Measurements from ENCODE around the gene VSTM4. TPM values are rescaled to one million over a fixed set of nuclear protein-coding genes. Genes with fewer than 3 reads are reported as not detected.

The VSTM4 gene
- total RNA-seq, 2 experiments from 2014 or later, result 0.10 TPM

GRCh38 chr10:49040601-49041000 is 74.7 kb downstream of the VSTM4 start:
- H3K27ac Mint-ChIP-seq, result no peak overlapping the region
- ChIA-PET CTCF (no interaction called here), POLR2A (no interaction called here)
- no peak for DNase-seq
- H3K4me3 Mint-ChIP-seq, result no peak overlapping the region
- no peaks in the 10 kb centered on the region for H3K36me3 Mint-ChIP-seq (ENCODE audit: low read depth)
- peaks cover under 1% of the 10 kb centered on the region for H3K4me1 Mint-ChIP-seq
- no peaks in the 10 kb centered on the region for H3K9me3 Mint-ChIP-seq
- H3K27me3 Mint-ChIP-seq, result peaks cover 23% of the 10 kb centered on the region

- ChIA-PET POLR2A (no interaction called here), CTCF (no interaction called here)
- no peaks in the 10 kb centered on the region for H3K36me3 Mint-ChIP-seq (ENCODE audit: low read depth)
- H3K4me1 Mint-ChIP-seq, result no peaks in the 10 kb centered on the region
- H3K4me3 Mint-ChIP-seq, result no peak overlapping the region
- H3K9me3 Mint-ChIP-seq, result no peaks in the 10 kb centered on the region
- no peak overlapping the region for H3K27ac Mint-ChIP-seq
- peaks cover 16% of the 10 kb centered on the region for H3K27me3 Mint-ChIP-seq
- DNase-seq, result no peak
These were observed 75.9 kb downstream of the VSTM4 start for GRCh38 chr10:49039409-49039808.

DNA sequence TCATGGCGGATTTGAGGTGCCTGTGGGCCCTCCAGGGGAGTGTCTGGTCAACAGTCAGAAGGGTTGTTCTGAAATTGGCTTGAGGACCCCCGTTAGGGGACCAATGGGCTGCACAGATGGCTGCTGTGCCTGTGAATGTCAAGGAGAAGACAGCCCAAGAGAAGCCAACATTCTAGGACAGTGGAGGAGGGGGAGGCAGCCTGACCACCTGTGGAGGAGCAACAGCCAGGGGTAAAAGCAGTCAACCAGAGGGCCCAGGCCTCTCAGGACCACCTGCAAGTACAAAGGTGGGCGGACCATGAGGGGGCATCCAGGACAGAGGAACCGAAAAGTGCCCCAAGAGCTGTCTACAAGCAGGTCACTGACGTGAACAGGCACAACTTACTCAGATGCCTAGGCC is 76.6 kb downstream of the VSTM4 start:
- H3K27ac Mint-ChIP-seq, result no peak overlapping the region
- ChIA-PET CTCF (no interaction called here), POLR2A (no interaction called here)
- DNase-seq, result no peak
- H3K36me3 Mint-ChIP-seq (ENCODE audit: low read depth), result no peaks in the 10 kb centered on the region
- H3K4me1 Mint-ChIP-seq, result no peaks in the 10 kb centered on the region
- H3K4me3 Mint-ChIP-seq, result no peak overlapping the region
- peaks cover 9% of the 10 kb centered on the region for H3K27me3 Mint-ChIP-seq
- no peaks in the 10 kb centered on the region for H3K9me3 Mint-ChIP-seq

GRCh38 chr10:49037187-49037586 is 78.1 kb downstream of the VSTM4 start:
- Mint-ChIP-seq H3K27me3 (no peaks in the 10 kb centered on the region), H3K36me3 (ENCODE audit: low read depth) (no peaks in the 10 kb centered on the region), H3K4me3 (no peak overlapping the region), H3K9me3 (no peaks in the 10 kb centered on the region), H3K27ac (no peak overlapping the region), H3K4me1 (no peaks in the 10 kb centered on the region)
- no peak for DNase-seq
- ChIA-PET CTCF (no interaction called here), POLR2A (no interaction called here)

DNA sequence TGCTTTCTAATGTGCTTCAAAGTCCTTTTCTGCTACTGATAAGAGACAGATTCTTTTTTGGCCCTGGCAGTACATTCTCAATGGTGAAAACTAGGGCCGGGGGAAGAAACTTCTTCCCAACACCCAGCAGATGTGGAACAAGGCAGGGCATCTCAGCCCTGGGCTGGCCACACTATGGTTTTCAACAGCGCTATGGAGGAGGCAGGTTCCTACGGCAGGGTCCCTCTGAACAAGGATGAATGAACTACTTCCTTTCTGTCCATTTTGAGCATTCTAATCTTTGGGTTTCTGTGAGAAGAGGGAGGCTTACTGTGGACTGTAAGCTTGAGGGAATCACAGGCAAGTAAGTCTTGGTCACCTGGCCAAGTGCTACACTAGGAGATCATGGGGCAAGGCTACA is 78.7 kb downstream of the VSTM4 start:
- Mint-ChIP-seq H3K27ac (no peak overlapping the region), H3K9me3 (no peaks in the 10 kb centered on the region), H3K36me3 (ENCODE audit: low read depth) (no peaks in the 10 kb centered on the region), H3K4me1 (no peaks in the 10 kb centered on the region), H3K4me3 (no peak overlapping the region), H3K27me3 (no peaks in the 10 kb centered on the region)
- ChIA-PET CTCF (no interaction called here), POLR2A (no interaction called here)
- no peak for DNase-seq

DNA sequence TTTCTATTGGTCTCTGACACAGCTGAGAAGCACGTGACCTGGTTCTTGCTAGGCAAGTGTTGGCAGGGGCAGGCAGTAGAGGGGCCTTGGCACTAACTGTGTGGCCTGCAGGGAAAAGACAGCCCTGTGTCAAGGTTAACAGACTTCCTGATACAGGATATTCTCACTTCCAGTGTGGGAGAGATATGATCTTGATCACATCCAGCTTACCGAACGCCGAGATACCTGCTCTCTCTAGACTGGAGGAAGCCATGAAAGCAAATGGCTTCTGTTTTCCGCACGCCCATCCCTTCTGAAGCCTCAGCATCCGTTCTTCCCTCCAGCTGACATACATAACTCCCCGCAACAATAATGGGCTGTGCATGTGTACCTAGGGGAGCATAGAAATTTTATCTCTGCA is 79.4 kb downstream of the VSTM4 start:
- H3K9me3 Mint-ChIP-seq, result no peaks in the 10 kb centered on the region
- POLR2A ChIA-PET, result no interaction called here
- H3K4me1 Mint-ChIP-seq, result no peaks in the 10 kb centered on the region
- no peaks in the 10 kb centered on the region for H3K27me3 Mint-ChIP-seq
- H3K4me3 Mint-ChIP-seq, result no peak overlapping the region
- H3K27ac Mint-ChIP-seq, result no peak overlapping the region
- no peak for DNase-seq
- H3K36me3 Mint-ChIP-seq (ENCODE audit: low read depth), result no peaks in the 10 kb centered on the region
- CTCF ChIA-PET, result no interaction called here

DNA sequence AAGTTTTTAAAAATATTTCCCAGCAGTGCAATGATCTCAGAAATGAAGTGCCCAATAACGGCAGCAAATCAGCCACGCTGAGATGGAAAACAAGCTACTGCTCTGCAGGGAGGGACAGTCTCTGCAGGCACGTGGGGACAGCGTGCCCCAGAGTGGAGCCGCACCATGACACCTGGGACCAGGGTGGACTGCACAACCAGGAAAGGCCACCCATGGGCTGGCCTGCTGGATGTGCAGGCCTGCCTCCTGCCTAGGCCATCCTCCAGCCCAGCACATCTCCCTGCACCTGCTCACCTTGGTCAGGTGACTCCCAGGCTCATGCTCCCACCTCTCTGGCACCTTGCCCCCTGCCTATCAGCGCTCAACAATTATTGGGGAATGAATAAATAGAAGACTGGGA is 80.4 kb downstream of the VSTM4 start:
- no peak for DNase-seq
- Mint-ChIP-seq H3K27me3 (no peaks in the 10 kb centered on the region), H3K9me3 (no peaks in the 10 kb centered on the region), H3K36me3 (ENCODE audit: low read depth) (no peaks in the 10 kb centered on the region), H3K27ac (no peak overlapping the region), H3K4me1 (no peaks in the 10 kb centered on the region), H3K4me3 (no peak overlapping the region)
- ChIA-PET CTCF (no interaction called here), POLR2A (no interaction called here)

DNA sequence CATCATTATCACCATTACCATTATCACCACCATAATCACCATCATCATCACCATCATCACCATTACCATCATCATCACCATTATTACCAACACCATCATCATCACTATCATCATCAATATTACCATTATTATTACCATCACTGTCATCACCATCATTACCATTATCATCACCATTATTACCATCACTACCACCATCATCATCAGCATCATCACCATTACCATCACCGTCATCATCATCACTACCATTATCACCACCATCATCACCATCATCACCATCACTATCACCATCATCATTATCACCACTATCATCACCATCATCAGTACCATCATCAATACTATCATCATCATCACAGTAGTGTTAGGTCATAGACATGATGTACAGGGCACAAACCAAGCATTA is 81.4 kb downstream of the VSTM4 start:
- Mint-ChIP-seq H3K4me3 (no peak overlapping the region), H3K27me3 (no peaks in the 10 kb centered on the region), H3K4me1 (no peaks in the 10 kb centered on the region), H3K9me3 (no peaks in the 10 kb centered on the region), H3K27ac (no peak overlapping the region), H3K36me3 (ENCODE audit: low read depth) (no peaks in the 10 kb centered on the region)
- CTCF ChIA-PET, result no interaction called here
- POLR2A ChIA-PET, result no interaction called here
- DNase-seq, result no peak

- H3K4me3 Mint-ChIP-seq, result no peak overlapping the region
- H3K27me3 Mint-ChIP-seq, result peaks cover 2% of the 10 kb centered on the region
- POLR2A ChIA-PET, result no interaction called here
- H3K9me3 Mint-ChIP-seq, result no peaks in the 10 kb centered on the region
- CTCF ChIA-PET, result no interaction called here
- H3K27ac Mint-ChIP-seq, result no peak overlapping the region
- no peaks in the 10 kb centered on the region for H3K36me3 Mint-ChIP-seq (ENCODE audit: low read depth)
- no peak for DNase-seq
- H3K4me1 Mint-ChIP-seq, result no peaks in the 10 kb centered on the region
These were observed 85.7 kb downstream of the VSTM4 start for GRCh38 chr10:49029666-49030065.

DNA sequence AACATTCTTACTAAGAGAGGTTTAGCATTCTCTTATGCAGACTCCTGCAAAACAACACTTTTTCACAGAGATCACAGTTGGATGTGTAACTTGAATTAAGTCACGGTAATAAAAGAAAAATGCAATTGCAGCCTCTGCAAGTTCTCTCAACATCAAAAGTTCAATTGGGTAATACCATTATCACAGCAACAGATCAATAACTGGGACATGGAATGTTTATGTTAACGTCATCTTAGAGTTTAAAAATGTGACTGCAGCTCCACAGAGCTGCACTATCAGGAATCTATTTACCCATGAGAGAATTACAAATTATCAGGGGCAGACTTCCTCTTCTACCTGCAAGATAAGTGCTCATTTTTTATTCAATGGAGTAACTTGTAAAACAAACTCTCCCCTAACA is 86.7 kb downstream of the VSTM4 start:
- Mint-ChIP-seq H3K9me3 (no peaks in the 10 kb centered on the region), H3K36me3 (ENCODE audit: low read depth) (no peaks in the 10 kb centered on the region), H3K27me3 (peaks cover 3% of the 10 kb centered on the region), H3K4me3 (no peak overlapping the region), H3K4me1 (no peaks in the 10 kb centered on the region), H3K27ac (no peak overlapping the region)
- CTCF ChIA-PET, result no interaction called here
- DNase-seq, result no peak
- POLR2A ChIA-PET, result no interaction called here

GRCh38 chr10:49025347-49025983 is 89.9 kb downstream of the VSTM4 start:
- H3K27me3 Mint-ChIP-seq, result peaks cover 8% of the 10 kb centered on the region
- ChIA-PET CTCF (no interaction called here), POLR2A (no interaction called here)
- no peaks in the 10 kb centered on the region for H3K36me3 Mint-ChIP-seq (ENCODE audit: low read depth)
- DNase-seq, result no peak
- no peak overlapping the region for H3K27ac Mint-ChIP-seq
- no peaks in the 10 kb centered on the region for H3K9me3 Mint-ChIP-seq
- H3K4me3 Mint-ChIP-seq, result no peak overlapping the region
- H3K4me1 Mint-ChIP-seq, result no peaks in the 10 kb centered on the region

GRCh38 chr10:49024484-49024883 is 90.8 kb downstream of the VSTM4 start:
- H3K27me3 Mint-ChIP-seq, result peaks cover 11% of the 10 kb centered on the region
- H3K4me3 Mint-ChIP-seq, result no peak overlapping the region
- H3K9me3 Mint-ChIP-seq, result no peaks in the 10 kb centered on the region
- DNase-seq, result no peak
- POLR2A ChIA-PET, result no interaction called here
- CTCF ChIA-PET, result no interaction called here
- H3K4me1 Mint-ChIP-seq, result no peaks in the 10 kb centered on the region
- H3K27ac Mint-ChIP-seq, result no peak overlapping the region
- H3K36me3 Mint-ChIP-seq (ENCODE audit: low read depth), result no peaks in the 10 kb centered on the region

DNA sequence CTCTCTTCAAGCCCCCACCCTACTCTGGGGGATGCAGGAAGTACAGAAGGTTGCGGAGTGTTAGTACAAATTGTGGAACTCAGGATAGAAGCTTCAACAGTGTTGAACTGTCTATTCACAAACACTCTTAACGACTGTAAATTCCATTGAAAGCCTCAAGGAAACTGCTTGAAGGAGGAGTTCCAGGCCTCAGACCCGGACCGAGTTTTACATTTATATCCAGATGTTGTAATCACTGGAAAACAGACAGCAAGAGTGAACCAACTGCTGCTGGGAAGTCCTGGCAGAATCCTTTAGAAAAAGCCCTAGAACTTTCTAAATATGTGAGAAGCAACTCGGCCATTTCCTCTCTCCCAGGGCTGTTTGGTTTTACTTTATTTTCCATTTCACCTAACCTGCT is 91.6 kb downstream of the VSTM4 start:
- peaks cover 14% of the 10 kb centered on the region for H3K27me3 Mint-ChIP-seq
- H3K27ac Mint-ChIP-seq, result no peak overlapping the region
- no peak for DNase-seq
- H3K4me1 Mint-ChIP-seq, result no peaks in the 10 kb centered on the region
- no peak overlapping the region for H3K4me3 Mint-ChIP-seq
- CTCF ChIA-PET, result no interaction called here
- no peaks in the 10 kb centered on the region for H3K9me3 Mint-ChIP-seq
- no peaks in the 10 kb centered on the region for H3K36me3 Mint-ChIP-seq (ENCODE audit: low read depth)
- POLR2A ChIA-PET, result no interaction called here

DNA sequence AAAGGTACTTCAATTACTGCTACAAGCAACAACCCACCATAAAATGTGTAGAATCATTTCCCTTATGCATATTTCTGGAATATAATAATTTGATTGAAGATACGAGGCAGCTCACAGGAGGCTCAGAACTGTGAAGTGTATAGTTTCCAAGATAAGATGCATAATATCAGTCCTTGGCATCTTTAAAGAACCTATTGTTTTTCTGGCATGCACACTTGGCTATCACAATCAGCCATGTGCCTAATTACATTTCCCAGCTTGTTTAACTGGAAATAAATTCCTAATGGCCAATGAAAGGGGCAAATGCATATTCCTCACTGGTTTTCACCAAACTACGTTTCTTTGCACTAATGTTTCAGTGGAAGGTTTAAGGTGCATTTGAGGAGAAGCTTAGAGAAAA is 92.3 kb downstream of the VSTM4 start:
- CTCF ChIA-PET, result no interaction called here
- POLR2A ChIA-PET, result no interaction called here
- Mint-ChIP-seq H3K36me3 (ENCODE audit: low read depth) (no peaks in the 10 kb centered on the region), H3K9me3 (no peaks in the 10 kb centered on the region), H3K4me3 (no peak overlapping the region), H3K4me1 (no peaks in the 10 kb centered on the region), H3K27ac (no peak overlapping the region), H3K27me3 (peaks cover 14% of the 10 kb centered on the region)
- no peak for DNase-seq

DNA sequence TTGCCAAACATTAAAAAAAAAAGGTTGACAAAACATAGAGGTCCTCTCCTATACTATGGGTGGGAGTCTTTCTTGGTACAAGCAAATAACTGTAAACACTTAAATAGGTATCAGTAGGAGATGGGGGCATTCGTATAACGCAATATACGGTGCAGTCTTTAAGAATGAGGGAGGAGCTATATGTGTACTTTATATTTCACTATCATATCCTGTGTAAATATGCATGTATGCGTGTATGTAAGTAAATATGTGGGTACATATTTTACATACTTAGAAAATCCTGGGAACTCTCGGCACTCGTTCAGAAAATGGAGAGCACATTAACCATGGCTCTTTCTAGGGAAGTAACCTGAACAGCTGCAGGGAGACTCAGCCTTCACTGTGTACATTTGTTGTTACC is 93.6 kb downstream of the VSTM4 start:
- ChIA-PET CTCF (no interaction called here), POLR2A (no interaction called here)
- Mint-ChIP-seq H3K27ac (no peak overlapping the region), H3K36me3 (ENCODE audit: low read depth) (no peaks in the 10 kb centered on the region), H3K4me3 (no peak overlapping the region), H3K4me1 (no peaks in the 10 kb centered on the region), H3K9me3 (no peaks in the 10 kb centered on the region), H3K27me3 (peaks cover 16% of the 10 kb centered on the region)
- DNase-seq, result no peak
